ENCODE results near the gene NALCN. TPM values are rescaled to one million over a fixed set of nuclear protein-coding genes. Genes with fewer than 3 reads are reported as not detected.

Gene NALCN
- total RNA-seq, 4 donors from 2014 or later, result 0.32 to 0.41 TPM; not detected in 2

GRCh38 chr13:101248739-101249514, 167.4 kb downstream of the NALCN start:
- no peak for TF ChIP-seq POLR2A (IDR thresholded peaks at IDR 0.05)
- no peak for TF ChIP-seq CTCF (IDR thresholded peaks at IDR 0.05)
- no peak for TF ChIP-seq EP300 (IDR thresholded peaks at IDR 0.05; ENCODE audit: low read depth)
- TF ChIP-seq POLR2AphosphoS5 (IDR thresholded peaks at IDR 0.05), result no peak
- Histone ChIP-seq H3K9me3 (no peaks in the 10 kb centered on the region), H3K4me1 (no peaks in the 10 kb centered on the region), H3K36me3 (no peaks in the 10 kb centered on the region), H3K27me3 (no peaks in the 10 kb centered on the region), H3K27ac (no peak overlapping the region), H3K4me3 (no peak overlapping the region)
- in situ Hi-C loops (cut with MboI; ENCODE audit: low pct_ligation_motif_present in 1 of 4, low pct_unique_long_range_greater_than_20kb in 1 of 4, low sequenced_read_pairs in 3 of 4), result no loop called here
- WGBS, 2 donors (ENCODE audit: low coverage in 1 of 2), result 48 to 57% methylated on average over 2 of the region's 2 CpGs
- DNase-seq, result no peak
- intact Hi-C loops (cut with DNase I; ENCODE audit: low total_unique reads), result no loop called here

- TF ChIP-seq EP300 (IDR thresholded peaks at IDR 0.05; ENCODE audit: low read depth), result no peak
- TF ChIP-seq POLR2A (IDR thresholded peaks at IDR 0.05), result no peak
- TF ChIP-seq CTCF (IDR thresholded peaks at IDR 0.05), result no peak
- no peak for TF ChIP-seq POLR2AphosphoS5 (IDR thresholded peaks at IDR 0.05)
- H3K27me3 ChIP-seq, result no peaks in the 10 kb centered on the region
- no peak for DNase-seq
- H3K4me1 ChIP-seq, result no peaks in the 10 kb centered on the region
- intact Hi-C loops (cut with DNase I; ENCODE audit: low total_unique reads), result no loop called here
- H3K4me3 ChIP-seq, result no peak overlapping the region
- no peak overlapping the region for H3K27ac ChIP-seq
- H3K36me3 ChIP-seq, result no peaks in the 10 kb centered on the region
- in situ Hi-C loops (cut with MboI; ENCODE audit: low pct_ligation_motif_present in 1 of 4, low pct_unique_long_range_greater_than_20kb in 1 of 4, low sequenced_read_pairs in 3 of 4), result no loop called here
- no peaks in the 10 kb centered on the region for H3K9me3 ChIP-seq
Observed at GRCh38 chr13:101242720-101243119, 173.6 kb downstream of the NALCN start.

GRCh38 chr13:101238555-101238954, 177.8 kb downstream of the NALCN start:
- no peak for TF ChIP-seq POLR2AphosphoS5 (IDR thresholded peaks at IDR 0.05)
- TF ChIP-seq CTCF (IDR thresholded peaks at IDR 0.05), result no peak
- no peak for TF ChIP-seq POLR2A (IDR thresholded peaks at IDR 0.05)
- no peak for TF ChIP-seq EP300 (IDR thresholded peaks at IDR 0.05; ENCODE audit: low read depth)
- intact Hi-C loops (cut with DNase I; ENCODE audit: low total_unique reads), result no loop called here
- H3K27ac ChIP-seq, result no peak overlapping the region
- in situ Hi-C loops (cut with MboI; ENCODE audit: low pct_ligation_motif_present in 1 of 4, low pct_unique_long_range_greater_than_20kb in 1 of 4, low sequenced_read_pairs in 3 of 4), result no loop called here
- H3K4me1 ChIP-seq, result no peaks in the 10 kb centered on the region
- H3K4me3 ChIP-seq, result no peak overlapping the region
- no peaks in the 10 kb centered on the region for H3K9me3 ChIP-seq
- H3K36me3 ChIP-seq, result no peaks in the 10 kb centered on the region
- DNase-seq, result no peak
- no peaks in the 10 kb centered on the region for H3K27me3 ChIP-seq

- Histone ChIP-seq H3K27ac (no peak overlapping the region), H3K27me3 (no peaks in the 10 kb centered on the region), H3K4me3 (no peak overlapping the region), H3K9me3 (no peaks in the 10 kb centered on the region), H3K36me3 (no peaks in the 10 kb centered on the region), H3K4me1 (no peaks in the 10 kb centered on the region)
- intact Hi-C loops (cut with DNase I; ENCODE audit: low total_unique reads) (no loop called here), in situ Hi-C loops (cut with MboI; ENCODE audit: low pct_ligation_motif_present in 1 of 4, low pct_unique_long_range_greater_than_20kb in 1 of 4, low sequenced_read_pairs in 3 of 4) (no loop called here)
- no peak for DNase-seq
- 55 to 68% methylated on average over 3 to 5 of the region's 5 CpGs for WGBS, 2 donors (ENCODE audit: low coverage in 1 of 2)
- no peak for TF ChIP-seq POLR2AphosphoS5 (IDR thresholded peaks at IDR 0.05)
- TF ChIP-seq EP300 (IDR thresholded peaks at IDR 0.05; ENCODE audit: low read depth), result no peak
- TF ChIP-seq CTCF (IDR thresholded peaks at IDR 0.05), result no peak
- TF ChIP-seq POLR2A (IDR thresholded peaks at IDR 0.05), result no peak
Observed at GRCh38 chr13:101231751-101232428, 184.4 kb downstream of the NALCN start.
